NCI-H226 (cell line): ENCODE measurements around the gene FABP1.

Experiments
- DNase-seq: peaks from one replicate; pipeline ENCODE4 v3.0.0-alpha.2; 2015

The FABP1 gene

DNA sequence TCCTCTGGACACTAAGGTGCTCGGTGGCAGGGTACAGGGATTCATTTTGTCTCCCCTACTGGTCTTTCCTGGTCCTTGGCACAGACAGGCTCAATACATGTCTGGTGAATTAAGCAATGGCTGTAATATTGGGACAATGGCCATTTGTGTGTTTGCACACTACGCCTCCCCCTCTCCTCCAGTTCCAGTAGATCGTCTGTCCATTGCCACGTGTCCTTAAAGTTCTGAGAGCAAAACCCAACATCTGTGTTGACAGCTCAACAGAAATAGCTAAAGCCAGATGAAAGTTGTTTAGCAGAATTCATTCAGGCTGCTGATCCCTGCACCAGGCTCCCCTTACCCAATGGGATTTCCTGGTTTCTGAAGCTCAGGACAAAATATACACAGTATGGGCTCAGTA lies 9.0 kb upstream of the FABP1 start:
- DNase-seq = no peak

GRCh38 chr2:88133875-88134274 lies 6.0 kb upstream of the FABP1 start:
- DNase-seq = no peak

- no peak for DNase-seq
Measured at GRCh38 chr2:88131999-88132368, 4.1 kb upstream of the FABP1 start.

DNA sequence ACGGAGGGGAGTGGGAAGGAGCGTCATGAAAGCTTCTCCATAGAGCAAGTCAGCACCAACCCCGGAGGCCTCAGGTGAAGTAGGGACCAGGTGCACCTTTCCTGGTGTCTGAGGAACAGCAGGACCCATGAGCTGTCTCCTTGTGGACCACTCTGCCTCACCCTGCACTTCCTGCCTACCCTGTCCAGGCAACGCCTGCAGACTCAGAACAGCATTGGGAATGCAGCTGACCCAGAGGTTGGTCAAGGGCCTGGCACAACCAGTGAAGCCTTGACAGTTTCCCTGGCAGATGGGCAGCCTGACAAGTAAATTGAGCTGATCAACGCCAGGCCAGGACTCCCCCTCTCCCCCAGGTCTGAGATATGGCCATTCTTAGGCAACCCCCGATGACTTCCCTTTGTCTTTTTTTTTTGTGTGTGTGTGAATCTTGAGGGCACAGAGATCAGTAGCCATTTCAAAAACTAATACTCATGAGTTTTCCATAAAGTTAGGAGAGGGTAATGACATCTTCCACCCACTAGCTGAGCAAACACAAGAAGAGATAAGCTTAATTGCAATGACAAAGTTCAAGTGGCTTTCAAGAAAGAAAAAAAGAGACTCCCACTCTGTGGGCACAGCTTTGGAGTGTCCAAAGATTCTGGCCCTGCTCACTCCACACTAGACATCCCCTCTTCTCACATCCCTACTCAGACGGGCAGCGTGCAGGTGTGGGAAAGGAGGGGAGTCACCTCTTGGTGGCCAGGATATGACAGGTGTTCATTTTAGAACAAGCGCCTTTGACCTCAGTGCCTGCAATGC lies 3.5 kb upstream of the FABP1 start:
- DNase-seq = no peak

- DNase-seq = no peak
Measured at GRCh38 chr2:88129313-88129959, 1.6 kb upstream of the FABP1 start.

- DNase-seq = no peak
Measured at GRCh38 chr2:88128654-88129312, 921 bp upstream of the FABP1 start.

DNA sequence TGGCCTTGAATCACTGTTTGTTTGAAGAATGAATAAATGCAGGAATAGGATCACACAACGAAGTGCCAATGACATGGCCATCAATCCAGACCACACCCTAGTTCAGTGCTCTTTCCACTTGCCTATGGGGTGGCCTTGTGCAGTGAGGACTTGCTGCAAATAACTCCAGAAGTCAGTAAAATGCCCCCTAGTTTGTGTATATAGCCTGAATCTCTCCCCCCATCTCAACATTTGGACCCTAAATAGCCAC lies 299 bp downstream of the FABP1 start:
- no peak for DNase-seq

DNA sequence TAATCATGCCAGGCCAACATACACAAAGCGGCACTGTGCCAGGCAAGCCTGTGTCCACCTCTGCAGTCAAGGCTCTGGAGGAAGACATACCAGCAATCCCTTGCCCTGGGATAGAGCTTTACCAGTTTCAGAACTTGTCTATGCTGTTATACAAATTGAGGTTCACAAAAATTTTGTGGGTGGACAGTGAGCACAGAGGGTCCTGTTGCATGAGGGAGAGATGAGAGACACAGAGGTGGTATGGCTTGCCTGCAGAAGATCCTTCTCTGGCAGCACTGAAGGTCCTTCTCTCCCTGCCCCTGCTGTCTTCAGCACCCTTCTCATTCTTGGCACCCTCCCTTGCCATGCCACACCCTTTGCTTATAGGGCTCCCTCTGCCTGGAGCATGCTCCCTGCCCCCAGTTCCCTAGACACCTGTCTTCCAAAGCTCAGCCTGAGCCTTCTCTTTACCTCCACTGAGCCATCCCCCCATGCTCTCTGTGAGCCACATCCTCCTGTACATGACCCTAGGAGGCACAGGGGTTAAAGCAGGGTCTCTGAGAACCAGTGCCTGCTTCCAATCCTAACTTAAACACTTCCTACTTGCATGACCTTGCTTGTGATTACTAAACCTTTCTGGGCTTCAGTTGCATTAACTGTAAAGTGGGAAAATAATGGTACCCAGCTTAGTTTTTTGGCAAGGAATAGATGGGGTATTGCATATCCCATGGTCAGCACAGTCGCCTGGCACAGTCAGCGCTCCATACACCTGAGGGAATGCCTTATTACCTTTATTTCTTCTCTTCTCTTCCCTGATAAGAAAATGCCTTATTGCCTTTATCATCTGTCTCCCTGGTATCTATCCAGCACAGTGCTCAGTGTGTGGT lies 857 bp downstream of the FABP1 start:
- no peak for DNase-seq

DNA sequence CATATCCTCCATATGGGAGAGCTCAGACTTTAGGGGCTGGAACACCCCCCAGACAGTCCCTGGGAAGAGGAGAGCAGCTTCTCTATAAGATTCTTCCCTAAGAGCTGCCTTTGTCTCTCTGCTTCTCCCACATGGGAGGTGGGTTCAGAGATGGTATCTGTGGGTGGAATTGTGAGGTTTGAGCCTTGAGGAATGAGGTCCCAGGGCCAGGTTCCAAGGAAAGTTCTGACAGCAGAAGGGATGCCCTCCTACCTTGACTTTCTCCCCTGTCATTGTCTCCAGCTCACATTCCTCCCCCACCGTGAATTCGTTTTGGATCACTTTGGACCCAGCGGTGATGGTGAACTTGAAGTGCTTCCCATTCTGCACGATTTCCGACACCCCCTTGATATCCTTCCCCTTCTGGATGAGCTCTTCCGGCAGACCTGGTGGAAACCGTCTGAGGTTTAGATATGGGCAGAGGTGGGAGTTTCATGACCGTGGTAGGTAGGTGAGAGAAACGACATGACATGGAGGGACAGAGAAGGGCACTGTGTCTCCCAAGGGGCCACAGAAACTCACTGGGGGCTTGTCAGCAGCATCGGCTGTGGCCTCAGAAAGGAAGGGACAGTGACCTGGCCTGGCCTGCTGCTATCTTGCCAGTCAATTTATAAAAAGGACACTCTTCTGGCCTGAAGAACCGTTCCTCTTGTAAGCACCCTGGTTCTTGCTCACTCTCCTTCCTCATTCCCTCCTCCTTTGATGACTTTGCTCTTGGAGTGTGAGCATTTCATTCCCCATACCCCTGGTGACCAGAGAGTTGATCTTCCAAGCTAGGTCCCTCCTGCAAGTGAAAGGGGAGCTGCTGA lies 1.7 kb downstream of the FABP1 start:
- no peak for DNase-seq

DNA sequence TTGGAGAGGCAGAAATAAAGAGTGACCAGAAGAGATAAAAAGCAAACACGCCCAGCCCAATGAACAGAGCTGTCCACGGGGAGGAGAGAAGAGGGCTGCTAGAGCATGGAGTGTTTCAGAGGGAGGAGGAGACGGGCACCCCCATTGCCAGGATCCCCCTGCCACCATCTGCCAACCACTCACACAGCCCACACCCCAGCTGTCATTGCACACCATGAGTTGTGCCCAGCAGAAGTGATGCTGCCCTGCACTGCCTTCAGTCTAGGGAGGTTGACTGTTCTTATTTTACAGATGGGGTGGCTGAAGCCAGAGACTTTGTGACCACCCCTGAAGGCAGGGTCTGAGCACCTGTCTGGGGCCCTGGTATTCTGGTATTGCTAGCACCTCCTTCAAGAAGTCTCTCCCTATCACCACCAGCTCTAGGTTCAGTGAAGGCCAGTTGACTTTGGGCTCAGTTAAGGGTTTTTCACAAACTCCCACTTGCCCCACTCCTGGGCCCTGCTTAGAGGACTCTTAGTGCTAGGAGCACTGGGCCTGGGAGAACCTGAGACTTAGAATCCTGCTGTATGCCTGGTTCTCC lies 2.4 kb downstream of the FABP1 start:
- DNase-seq = no peak

DNA sequence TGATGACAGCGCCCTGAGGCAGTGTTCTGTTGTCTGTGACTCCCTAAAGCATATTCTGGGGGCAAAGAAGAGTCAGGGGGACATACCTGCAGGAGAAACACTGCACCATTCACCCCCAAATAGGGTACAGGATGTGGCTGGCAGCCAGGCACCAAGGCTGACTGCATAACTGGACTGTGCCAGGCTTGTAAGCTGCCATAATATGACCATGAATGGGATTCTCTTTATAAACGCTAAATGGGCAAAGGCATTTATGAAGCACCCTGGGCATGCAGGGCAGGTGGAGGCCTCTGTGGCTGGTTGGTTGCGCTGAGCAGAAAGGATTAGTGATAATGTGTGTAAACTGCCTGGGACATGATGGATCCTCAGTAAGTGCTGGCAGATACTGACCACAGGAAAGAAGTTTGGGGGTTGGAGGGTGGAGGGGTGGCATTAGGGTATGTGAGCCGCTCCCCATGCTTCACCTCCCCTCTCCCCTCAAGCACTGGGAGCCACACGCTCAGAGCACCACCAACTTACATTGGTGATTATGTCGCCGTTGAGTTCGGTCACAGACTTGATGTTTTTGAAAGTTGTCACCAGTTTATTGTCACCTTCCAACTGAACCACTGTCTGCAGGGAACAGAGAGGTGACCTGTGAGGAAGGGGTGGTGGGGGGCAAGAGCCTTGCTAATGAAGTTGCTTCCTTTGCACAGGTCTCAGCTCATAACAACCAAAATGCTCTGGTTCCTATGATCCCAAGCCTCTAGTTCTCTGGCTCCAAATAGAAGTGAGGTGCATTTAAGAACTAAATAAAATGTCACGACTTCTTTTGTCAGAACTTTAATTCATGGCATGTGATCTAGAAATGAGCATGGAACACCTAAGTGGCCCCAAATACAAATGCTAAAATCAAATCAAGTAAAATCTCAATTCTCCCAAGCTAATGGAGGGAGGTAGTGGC lies 3.6 kb downstream of the FABP1 start:
- DNase-seq = no peak

GRCh38 chr2:88123164-88123974 lies 4.5 kb downstream of the FABP1 start:
- DNase-seq = no peak

GRCh38 chr2:88122141-88122884 lies 5.5 kb downstream of the FABP1 start:
- no peak for DNase-seq

- DNase-seq = no peak
Measured at GRCh38 chr2:88121678-88122077, 6.2 kb downstream of the FABP1 start.

DNA sequence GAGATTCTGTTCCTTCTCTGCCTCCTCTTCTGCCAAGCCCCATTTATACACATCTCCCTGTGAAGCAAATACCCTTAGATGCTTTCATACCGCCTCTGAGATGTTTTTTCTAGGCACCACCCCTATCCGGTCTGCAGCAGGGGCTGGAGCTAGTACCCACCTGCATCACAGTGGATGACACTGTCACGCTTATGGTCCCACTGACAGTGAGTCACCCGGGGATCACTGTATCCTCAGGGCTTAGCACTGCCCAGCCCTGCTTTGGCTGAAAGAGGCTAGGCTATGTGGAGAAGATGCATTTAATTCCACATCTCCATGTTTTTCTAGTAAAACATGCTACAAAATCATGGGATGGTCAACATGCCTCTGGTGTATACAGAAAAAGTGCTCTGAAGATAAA lies 9.9 kb downstream of the FABP1 start:
- no peak for DNase-seq

DNA sequence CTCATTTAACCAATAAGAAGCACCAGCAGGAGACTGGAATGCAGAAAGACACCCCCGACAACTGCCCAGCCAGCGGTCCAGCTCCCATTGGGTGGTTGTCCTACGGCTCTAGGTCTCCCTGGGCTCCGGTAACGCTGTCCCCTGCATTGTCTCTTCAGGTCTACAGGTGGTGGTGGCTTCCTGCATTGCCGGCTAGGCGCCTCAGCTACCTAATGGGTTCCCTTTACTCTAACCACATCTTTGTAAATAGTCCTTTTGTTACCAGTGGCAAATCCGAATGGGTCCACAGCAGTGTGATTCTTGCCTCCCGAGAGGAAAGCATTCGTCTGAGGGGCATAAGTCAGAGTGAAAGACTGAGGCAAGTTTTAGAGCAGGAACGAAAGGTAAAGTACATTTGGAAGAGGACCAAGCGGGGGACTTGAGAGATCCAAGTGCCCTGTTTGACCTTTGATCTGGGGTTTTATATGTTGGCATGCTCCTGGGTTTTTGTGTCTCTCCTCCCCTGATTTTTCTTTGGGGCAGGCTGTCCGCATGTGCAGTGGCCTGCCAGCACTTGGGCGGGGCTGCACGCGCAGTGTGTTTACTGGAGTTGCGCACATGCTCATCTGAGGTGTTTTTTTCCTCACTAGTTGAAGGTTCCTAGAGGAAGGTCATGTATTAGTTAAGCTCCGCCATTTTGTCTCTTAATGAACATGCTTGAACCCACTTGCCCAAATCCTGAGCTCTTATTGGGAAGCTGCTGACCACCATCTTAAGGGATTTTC lies 11.0 kb downstream of the FABP1 start:
- no peak for DNase-seq

GRCh38 chr2:88115825-88116518 lies 11.9 kb downstream of the FABP1 start:
- DNase-seq = no peak

DNA sequence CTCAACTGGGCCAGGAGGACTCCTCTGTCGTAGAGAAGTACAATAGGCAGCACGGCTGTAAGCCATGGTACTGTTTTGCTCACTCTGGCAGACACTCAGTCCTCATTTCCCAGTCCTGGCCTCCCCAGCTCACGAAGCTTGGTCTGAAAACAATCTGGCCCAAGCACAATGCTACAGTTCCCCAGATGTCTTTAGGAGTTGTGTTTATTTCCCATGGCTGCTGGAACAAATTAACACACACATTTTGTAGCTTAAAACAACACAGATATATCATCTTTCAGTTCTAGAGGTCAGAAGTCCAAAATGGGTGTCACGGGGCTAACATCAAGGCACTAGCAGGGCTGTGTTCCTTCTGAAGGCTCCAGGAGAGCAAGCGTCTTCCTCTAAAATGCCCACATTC lies 13.0 kb downstream of the FABP1 start:
- no peak for DNase-seq
